Astrocyte of the hippocampus (primary cell): ENCODE measurements around the gene LRRC56.

Experiments used
- DNase-seq: peaks from one replicate; pipeline ENCODE4 v3.0.0; 2011; ENCODE audit warnings: low read depth, low spot score

Gene LRRC56

GRCh38 chr11:574632-575312 lies 37.4 kb downstream of the LRRC56 start:
- no peak for DNase-seq

- peak; percentile 56 for DNase-seq
These were observed 38.1 kb downstream of the LRRC56 start for GRCh38 chr11:575313-575995.

GRCh38 chr11:575996-576768 lies 38.9 kb downstream of the LRRC56 start, which contains the start of gene PHRF1:
Gene PHRF1, plus strand, starts transcription at chr11:576470. Its CDS starts 5,043 bp downstream, at chr11:581513.
- DNase-seq = peak; percentile 97

DNA sequence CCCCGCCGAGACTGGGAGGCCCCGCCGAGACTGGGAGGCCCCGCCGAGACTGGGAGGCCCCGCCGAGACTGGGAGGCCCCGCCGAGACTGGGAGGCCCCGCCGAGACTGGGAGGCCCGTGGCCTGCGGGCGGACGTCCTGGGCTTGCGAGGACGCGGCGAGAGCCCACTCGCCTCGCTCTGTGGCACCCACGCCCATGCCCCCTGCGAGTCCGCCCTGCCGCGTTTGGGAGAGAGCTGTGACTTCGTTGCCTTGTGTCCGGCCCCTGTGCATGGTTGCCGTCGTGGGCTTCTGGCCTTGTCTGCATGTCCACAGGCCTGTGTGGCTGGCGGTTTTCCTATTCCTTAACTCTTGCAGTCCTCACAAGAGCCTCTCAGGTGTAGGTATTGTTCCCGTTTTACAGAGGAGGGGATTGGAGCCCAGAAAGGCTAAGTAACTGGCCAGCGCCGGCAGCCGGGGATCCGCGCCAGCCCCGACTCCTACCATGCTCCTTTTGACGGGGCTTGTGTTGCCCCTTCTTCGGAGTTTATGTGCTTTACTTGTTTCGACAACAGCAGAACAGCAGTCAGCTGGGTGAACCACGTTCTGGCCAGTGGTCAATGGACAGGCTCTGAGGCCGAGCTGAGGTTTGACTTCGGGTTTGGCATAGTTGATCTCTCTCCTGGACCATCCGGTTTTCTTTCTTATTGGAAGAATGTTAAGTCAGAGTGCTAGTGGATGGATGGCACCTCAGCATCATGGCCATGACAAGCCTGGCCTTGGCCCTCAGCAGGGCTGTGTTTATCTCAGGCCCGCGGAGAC lies 39.7 kb downstream of the LRRC56 start:
- DNase-seq = peak; percentile 27

DNA sequence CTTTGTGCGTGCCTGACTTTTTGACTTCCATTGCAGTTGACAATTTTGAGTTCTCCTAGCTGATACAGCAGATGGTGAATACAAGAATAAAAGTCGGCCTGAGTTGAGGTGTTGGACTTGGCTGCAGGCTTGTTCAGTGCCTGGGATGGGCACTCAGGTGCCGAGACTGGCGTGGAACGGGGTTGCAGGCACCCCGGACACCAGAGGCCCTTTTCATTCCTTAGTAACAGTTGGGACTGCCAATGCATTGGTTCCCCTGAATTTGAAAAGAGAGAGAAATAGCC lies 40.2 kb downstream of the LRRC56 start:
- no peak for DNase-seq

- no peak for DNase-seq
These were observed 41.1 kb downstream of the LRRC56 start for GRCh38 chr11:578276-579035.

DNA sequence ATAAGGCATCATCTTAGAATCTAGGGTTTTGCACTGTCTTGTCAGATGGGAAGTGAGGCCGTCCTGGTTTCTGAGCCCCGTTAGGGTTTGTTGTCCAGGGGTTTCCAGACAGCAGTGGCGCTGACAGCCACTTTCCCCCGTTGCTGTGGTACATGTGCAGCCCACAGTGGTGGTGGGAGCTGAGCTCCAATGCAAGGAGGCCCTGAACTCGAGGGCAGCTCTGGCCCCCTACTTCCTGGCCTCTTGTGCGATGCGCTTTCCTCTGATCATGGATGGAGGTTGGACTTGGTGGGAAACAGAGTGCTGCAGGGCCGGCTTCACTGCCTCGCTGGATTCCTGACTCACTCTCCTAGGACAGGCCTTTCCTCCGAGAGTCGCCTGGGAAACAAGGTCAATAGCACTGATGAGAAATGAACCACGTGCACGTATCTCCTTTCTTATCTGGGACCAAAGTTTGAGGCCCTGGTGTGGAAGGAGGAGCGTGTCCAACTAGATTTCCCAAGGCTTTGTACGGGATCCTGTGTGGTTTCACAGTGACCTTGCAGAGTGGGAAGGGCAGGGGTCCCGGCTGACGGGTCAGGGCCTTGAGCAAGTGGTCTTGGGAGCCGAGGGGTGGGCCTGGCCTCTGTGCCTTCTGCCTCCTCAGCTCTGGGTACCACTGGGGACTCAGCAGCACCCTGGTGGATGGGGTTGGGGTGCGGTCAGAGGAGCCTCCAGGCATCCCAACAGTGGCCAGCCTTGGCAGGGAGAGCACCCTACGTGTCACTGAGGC lies 42.7 kb downstream of the LRRC56 start:
- DNase-seq = peak; percentile 27

- DNase-seq = no peak
These were observed 44.0 kb downstream of the LRRC56 start for GRCh38 chr11:581342-581741.

- DNase-seq = no peak
These were observed 44.4 kb downstream of the LRRC56 start for GRCh38 chr11:581752-582151.

- no peak for DNase-seq
These were observed 47.0 kb downstream of the LRRC56 start for GRCh38 chr11:584287-584686.

GRCh38 chr11:586376-587316 lies 49.3 kb downstream of the LRRC56 start:
- DNase-seq = no peak

- no peak for DNase-seq
These were observed 50.2 kb downstream of the LRRC56 start for GRCh38 chr11:587546-587945.

DNA sequence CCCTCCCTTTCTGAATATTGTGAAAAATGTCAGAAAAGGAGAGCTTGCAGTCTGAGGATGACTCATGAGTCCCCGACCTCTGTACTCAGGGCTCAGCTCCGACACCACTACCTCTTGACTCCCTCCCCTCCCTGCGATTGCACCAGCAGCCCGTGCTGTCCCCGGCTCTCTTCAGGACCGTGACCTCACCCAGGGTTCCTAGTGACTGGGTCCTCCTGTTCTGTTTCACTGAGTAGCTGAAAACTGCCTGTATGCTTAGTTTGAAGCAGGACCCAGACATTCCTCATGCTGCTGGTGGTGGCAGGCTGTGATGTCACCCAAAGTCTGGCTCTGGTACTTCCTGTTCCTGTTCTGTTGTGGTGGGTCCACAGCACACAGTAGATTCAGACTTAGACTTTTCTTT lies 50.7 kb downstream of the LRRC56 start:
- peak; percentile 66 for DNase-seq

- no peak for DNase-seq
These were observed 52.5 kb downstream of the LRRC56 start for GRCh38 chr11:589798-590197.

- DNase-seq = no peak
These were observed 53.7 kb downstream of the LRRC56 start for GRCh38 chr11:590997-591396.

DNA sequence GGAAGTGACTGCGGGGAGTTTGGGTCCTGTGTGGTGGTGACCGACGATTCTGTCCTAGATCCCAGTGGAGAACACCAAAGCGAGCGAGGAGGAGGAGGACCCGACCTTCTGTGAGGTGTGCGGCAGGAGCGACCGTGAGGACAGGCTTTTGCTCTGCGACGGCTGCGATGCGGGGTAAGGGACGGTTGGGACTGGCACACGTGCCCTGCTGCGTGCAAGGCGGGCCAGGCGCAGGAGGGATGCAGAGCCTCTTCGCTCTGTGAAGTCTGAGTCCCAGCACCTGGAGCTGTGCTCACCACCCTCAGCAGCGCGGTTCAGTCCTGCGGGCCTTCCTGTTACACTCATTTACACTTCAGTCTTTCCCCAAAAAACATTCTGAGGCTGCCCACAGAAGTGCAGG lies 55.2 kb downstream of the LRRC56 start:
- DNase-seq = no peak

DNA sequence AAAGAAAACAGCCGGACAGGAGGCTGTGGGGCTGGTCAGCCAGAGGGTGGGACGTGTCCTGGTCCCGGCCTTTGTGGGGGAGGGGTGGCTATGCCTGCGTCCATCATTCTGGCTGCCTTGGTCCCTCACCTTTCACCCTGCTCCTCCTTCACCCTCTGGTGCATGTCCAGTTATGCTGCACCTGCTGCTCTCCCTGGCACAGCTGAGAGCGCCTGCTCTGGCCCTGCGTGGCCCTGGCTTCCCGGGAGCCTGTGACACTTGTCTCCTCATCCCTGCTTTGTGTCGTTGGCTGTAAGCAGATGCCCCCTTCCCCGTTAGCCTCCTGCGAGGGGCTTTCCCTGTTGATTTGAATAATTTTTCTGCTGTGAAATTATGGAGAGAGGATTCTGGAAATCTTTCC lies 55.6 kb downstream of the LRRC56 start:
- no peak for DNase-seq

DNA sequence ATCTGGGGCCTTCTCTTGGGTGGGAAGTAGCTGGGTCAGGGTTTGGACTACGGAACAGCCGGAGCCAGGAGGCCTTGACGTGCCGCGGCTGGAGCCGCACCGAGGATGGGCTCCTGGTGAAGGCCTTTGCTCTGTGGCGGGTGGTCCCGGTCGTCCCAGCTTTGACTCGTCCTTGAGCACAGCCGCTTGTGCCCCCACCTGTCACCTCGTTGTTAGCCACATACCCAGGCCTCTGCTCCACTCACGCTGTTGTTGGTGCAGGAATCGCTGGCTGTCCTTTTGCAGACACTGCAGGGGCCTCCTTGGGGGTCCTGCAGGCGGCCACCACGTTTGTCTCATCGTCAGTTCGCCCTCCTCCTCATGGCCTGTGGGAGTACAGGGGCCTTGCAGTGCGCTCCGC lies 56.0 kb downstream of the LRRC56 start:
- no peak for DNase-seq

DNA sequence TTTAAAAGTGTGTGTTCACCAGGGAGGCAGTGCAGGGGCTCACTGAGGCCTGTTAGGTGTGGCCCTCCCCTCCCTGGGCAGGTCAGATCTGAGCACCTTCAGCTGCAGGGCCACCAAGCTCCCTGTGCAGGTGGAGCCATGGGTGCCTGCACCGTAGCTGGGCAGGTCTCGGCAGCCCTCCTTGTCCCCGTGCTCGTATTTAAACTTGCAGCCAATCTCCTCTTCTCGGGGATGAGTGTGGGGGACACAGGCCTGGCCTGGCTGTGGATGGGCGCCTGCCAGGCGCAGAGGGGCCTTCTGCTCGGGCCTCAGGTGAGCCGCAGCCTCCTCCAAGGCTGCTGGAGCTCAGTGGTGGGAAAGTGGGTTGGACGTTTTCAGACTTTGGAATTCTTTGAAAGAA lies 58.1 kb downstream of the LRRC56 start:
- no peak for DNase-seq
